PC-3 (cell line): ENCODE measurements around the gene IQCN. TPM values are rescaled to one million over a fixed set of nuclear protein-coding genes. Genes with fewer than 3 reads are reported as not detected.

Experiments used
- ATAC-seq: fragments of 200-7000 bp; cut with Tn5 transposase; 2 replicates; pipeline ENCODE4 v1.9.1; 2020; ENCODE audit warnings: mild to moderate bottlenecking, moderate library complexity
- BruUV-seq: library from RNA; stranded (reverse); fragments of 400-500 nt; replicated peaks from 2 replicates; lab custom pipeline; 2021; lab: Mats Ljungman, UMichigan
- CTCF ChIA-PET: fragments of 300-600 bp; sonication (Branson Sonifier 250); formaldehyde crosslinking; loops from one replicate; lab custom pipeline; 2022; ENCODE audit warnings: antibody characterized with exemption; lab: Charles Lee
- POLR2A ChIA-PET: fragments of 300-600 bp; sonication (Branson Sonifier 250); formaldehyde crosslinking; loops from one replicate; lab custom pipeline; 2022; ENCODE audit warnings: antibody characterized with exemption; ENCODE audit not compliant: unreplicated experiment; lab: Charles Lee
- DNase-seq: peaks from one replicate; pipeline ENCODE4 v3.0.0-alpha.2; 2015
- H2AFZ ChIP-seq: fragments of 300-600 bp; sonication (generic); 2 replicates; pipeline ENCODE4 v1.6.0; 2016; ENCODE audit warnings: antibody characterized with exemption, low read length
- H3F3A ChIP-seq: fragments of 300-600 bp; sonication (generic); one replicate; pipeline ENCODE4 v1.6.0; 2017; ENCODE audit warnings: antibody characterized with exemption, low read length, control low read depth, mild to moderate bottlenecking; ENCODE audit not compliant: unreplicated experiment
- H3K27ac ChIP-seq: fragments of 300-600 bp; sonication (generic); 2 replicates; pipeline ENCODE4 v1.5.1; 2016; ENCODE audit warnings: mild to moderate bottlenecking, low read length
- H3K27me3 ChIP-seq: fragments of 300-600 bp; sonication (generic); 2 replicates; pipeline ENCODE4 v1.6.1; 2016; ENCODE audit warnings: low read length, mixed read lengths
- H3K36me3 ChIP-seq: fragments of 300-600 bp; sonication (generic); 2 replicates; pipeline ENCODE4 v1.6.1; 2016; ENCODE audit warnings: low read depth, mixed run types, low read length, mixed read lengths
- H3K4me1 ChIP-seq: fragments of 300-600 bp; sonication (generic); 2 replicates; pipeline ENCODE4 v1.5.1; 2016; ENCODE audit warnings: low read length; ENCODE audit not compliant: insufficient read depth
- H3K4me2 ChIP-seq: fragments of 300-600 bp; sonication (generic); 2 replicates; pipeline ENCODE4 v1.6.0; 2016; ENCODE audit warnings: low read length
- H3K4me3 ChIP-seq: fragments of 300-600 bp; sonication (generic); 2 replicates; pipeline ENCODE4 v1.5.1; 2016; ENCODE audit warnings: mild to moderate bottlenecking, low read length, mixed read lengths
- H3K79me2 ChIP-seq: fragments of 300-600 bp; sonication (generic); 2 replicates; pipeline ENCODE4 v1.6.1; 2017; ENCODE audit warnings: low read length, mixed read lengths
- H3K9ac ChIP-seq: fragments of 300-600 bp; sonication (generic); 2 replicates; pipeline ENCODE4 v1.6.0; 2016; ENCODE audit warnings: mild to moderate bottlenecking, low read length
- H3K9me2 ChIP-seq: fragments of 300-600 bp; sonication (generic); replicated peaks from 2 replicates; pipeline ENCODE4 v1.6.1; 2016; ENCODE audit warnings: mixed run types, low read length, mixed read lengths
- H3K9me3 ChIP-seq: fragments of 300-600 bp; sonication (generic); 2 replicates; pipeline ENCODE4 v1.6.1; 2016; ENCODE audit warnings: low read length, mixed read lengths
- H4K20me1 ChIP-seq: fragments of 300-600 bp; sonication (generic); 2 replicates; pipeline ENCODE4 v1.6.1; 2016; ENCODE audit warnings: low read length, mixed read lengths
- EZH2 ChIP-seq: fragments of 300-600 bp; sonication (generic); IDR thresholded peaks from one replicate; pipeline ENCODE4 v1.6.1; 2017; ENCODE audit warnings: antibody characterized with exemption, mild to moderate bottlenecking, low read length; ENCODE audit not compliant: unreplicated experiment
- EZH2phosphoT487 ChIP-seq: fragments of 300-600 bp; sonication (generic); IDR thresholded peaks from 2 replicates; pipeline ENCODE4 v1.6.1; 2018; ENCODE audit warnings: mild to moderate bottlenecking, antibody characterized with exemption, low read length, borderline replicate concordance
- intact Hi-C: fragments of 100-400 bp; cut with micrococcal nuclease; formaldehyde crosslinking; loops from 2 replicates; pipeline ENCODE4 v1.9.0; 2023
- total RNA-seq: library from RNA; depleted of rRNA; stranded (reverse); fragments of >200 nt; gene quantifications from 2 replicates; pipeline ENCODE4 v1.2.3, GENCODE V29; 2014
- TF ChIP-seq, protein P1 (sequence below): fragments of 300-600 bp; sonication (generic); conservative IDR thresholded peaks from 2 replicates; pipeline ENCODE4 v1.5.1; 2017; ENCODE audit warnings: antibody characterized with exemption, low read depth, mild to moderate bottlenecking, low read length

The IQCN gene
- total RNA-seq, 1 experiment from 2014 or later = 0.33 TPM

- TF ChIP-seq, protein P1, sequence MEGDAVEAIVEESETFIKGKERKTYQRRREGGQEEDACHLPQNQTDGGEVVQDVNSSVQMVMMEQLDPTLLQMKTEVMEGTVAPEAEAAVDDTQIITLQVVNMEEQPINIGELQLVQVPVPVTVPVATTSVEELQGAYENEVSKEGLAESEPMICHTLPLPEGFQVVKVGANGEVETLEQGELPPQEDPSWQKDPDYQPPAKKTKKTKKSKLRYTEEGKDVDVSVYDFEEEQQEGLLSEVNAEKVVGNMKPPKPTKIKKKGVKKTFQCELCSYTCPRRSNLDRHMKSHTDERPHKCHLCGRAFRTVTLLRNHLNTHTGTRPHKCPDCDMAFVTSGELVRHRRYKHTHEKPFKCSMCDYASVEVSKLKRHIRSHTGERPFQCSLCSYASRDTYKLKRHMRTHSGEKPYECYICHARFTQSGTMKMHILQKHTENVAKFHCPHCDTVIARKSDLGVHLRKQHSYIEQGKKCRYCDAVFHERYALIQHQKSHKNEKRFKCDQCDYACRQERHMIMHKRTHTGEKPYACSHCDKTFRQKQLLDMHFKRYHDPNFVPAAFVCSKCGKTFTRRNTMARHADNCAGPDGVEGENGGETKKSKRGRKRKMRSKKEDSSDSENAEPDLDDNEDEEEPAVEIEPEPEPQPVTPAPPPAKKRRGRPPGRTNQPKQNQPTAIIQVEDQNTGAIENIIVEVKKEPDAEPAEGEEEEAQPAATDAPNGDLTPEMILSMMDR = peak; percentile 94
- TF ChIP-seq EZH2phosphoT487 (no peak), EZH2 (no peak)
- Histone ChIP-seq H3K9ac (no peak overlapping the region), H3K9me2 (no peaks in the 10 kb centered on the region), H3K4me1 (peaks cover 12% of the 10 kb centered on the region), H3K4me3 (no peak overlapping the region), H3K79me2 (no peaks in the 10 kb centered on the region), H2AFZ (no peak overlapping the region), H4K20me1 (no peaks in the 10 kb centered on the region), H3K9me3 (no peaks in the 10 kb centered on the region), H3K36me3 (no peaks in the 10 kb centered on the region), H3K27ac (no peak overlapping the region), H3K27me3 (no peaks in the 10 kb centered on the region), H3K4me2 (no peak overlapping the region), H3F3A (no peaks in the 10 kb centered on the region)
- ATAC-seq (peak; percentile 77), DNase-seq (peak; percentile 87)
- no TSS peak for BruUV-seq
- CTCF ChIA-PET = interaction anchor here (0.6 to 2.4 kb wide), 9 partner anchors 18 to 183 kb away, joined by 3 to 27 read pairs (median 6); partner anchors contain the start of genes MPV17L2 and RAB3A
- intact Hi-C loops = loop anchor here (1.0 to 2.0 kb wide), 3 partner anchors 43 to 138 kb away; partner anchors contain the start of gene RAB3A
- POLR2A ChIA-PET = interaction anchor here (0.5 kb wide), 1 partner anchor 62 kb away, joined by 8 read pairs; no protein-coding TSS in a partner anchor
Measured at GRCh38 chr19:18251587-18252369, 22.5 kb downstream of the IQCN start.

DNA sequence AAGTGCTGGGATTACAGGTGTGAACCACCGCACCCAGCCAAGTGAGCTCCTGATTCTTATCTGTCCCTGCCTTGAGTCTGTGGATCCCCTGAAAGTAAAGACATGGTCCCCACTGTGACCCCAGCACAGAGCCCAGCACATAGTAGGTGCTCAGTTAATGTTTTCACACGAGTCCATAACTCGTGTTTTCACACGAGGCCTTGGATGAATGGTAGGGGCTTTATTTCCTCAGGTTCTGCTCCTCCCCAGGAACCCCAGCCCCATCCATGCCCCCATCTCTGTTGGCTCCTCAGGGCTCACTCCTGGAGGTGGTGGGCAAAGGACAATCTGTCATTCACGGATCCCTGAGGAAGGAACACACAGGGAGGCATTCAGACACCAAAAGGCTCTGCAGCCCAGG lies 24.4 kb downstream of the IQCN start:
- intact Hi-C loops = no loop called here

More for the DNA sequence above, 24.4 kb downstream of the IQCN start:
- Histone ChIP-seq H3K27ac (no peak overlapping the region), H3K4me3 (no peak overlapping the region), H3K79me2 (no peaks in the 10 kb centered on the region), H3K9ac (no peak overlapping the region), H3K36me3 (no peaks in the 10 kb centered on the region), H3K27me3 (no peaks in the 10 kb centered on the region), H4K20me1 (no peaks in the 10 kb centered on the region), H3K9me3 (no peaks in the 10 kb centered on the region), H3K4me2 (no peak overlapping the region), H2AFZ (no peak overlapping the region), H3F3A (no peaks in the 10 kb centered on the region), H3K4me1 (peaks cover 12% of the 10 kb centered on the region), H3K9me2 (no peaks in the 10 kb centered on the region)
- TF ChIP-seq EZH2 = no peak
- TF ChIP-seq, protein P1 = no peak
- TF ChIP-seq EZH2phosphoT487 = no peak
- ChIA-PET CTCF (no interaction called here), POLR2A (no interaction called here)
- DNase-seq = no peak
- no TSS peak for BruUV-seq
- ATAC-seq = no peak
